ENCODE measurements around the gene ZDHHC14. TPM values are rescaled to one million over a fixed set of nuclear protein-coding genes. Genes with fewer than 3 reads are reported as not detected.
"Not testable (repeated sequence)": the region's sequence is repeated elsewhere in the genome, so short reads cannot be mapped to it uniquely, and the experiment has no call there.

Gene ZDHHC14
- total and polyA plus RNA-seq, 12 donors, result 7.7 to 31.2 (median 15.2) TPM

DNA sequence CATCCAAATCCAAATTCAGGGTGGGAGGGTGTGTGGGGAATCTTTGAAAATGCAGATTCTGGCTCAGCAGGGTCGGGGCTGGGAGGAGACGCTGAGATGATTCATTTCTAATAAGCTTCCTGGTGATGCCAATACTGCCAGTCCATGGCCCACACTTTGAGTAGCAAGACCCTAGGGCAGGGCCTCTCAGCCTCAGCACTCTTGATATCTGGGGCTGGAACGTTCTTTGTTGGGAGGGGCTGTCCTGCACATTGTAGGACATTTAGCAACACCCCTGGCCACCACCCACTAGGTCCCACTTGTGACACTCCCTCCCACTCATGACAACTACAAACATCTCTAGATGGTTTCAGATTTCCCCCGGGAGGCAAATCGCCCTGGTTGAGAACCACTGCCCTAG lies 191.0 kb downstream of the ZDHHC14 start:
- no peak for DNase-seq
- Histone ChIP-seq H3K4me1 (peaks cover 0 to 18% (median 0%) of the 10 kb centered on the region in 9 donors), H3K36me3 (no peaks in the 10 kb centered on the region), H3K27me3 (no peaks in the 10 kb centered on the region), H3K4me3 (no peak overlapping the region), H3K9me3 (peaks cover 0 to 7% (median 0%) of the 10 kb centered on the region in 11 donors), H3K27ac (no peak overlapping the region)
- TF ChIP-seq, protein P1, sequence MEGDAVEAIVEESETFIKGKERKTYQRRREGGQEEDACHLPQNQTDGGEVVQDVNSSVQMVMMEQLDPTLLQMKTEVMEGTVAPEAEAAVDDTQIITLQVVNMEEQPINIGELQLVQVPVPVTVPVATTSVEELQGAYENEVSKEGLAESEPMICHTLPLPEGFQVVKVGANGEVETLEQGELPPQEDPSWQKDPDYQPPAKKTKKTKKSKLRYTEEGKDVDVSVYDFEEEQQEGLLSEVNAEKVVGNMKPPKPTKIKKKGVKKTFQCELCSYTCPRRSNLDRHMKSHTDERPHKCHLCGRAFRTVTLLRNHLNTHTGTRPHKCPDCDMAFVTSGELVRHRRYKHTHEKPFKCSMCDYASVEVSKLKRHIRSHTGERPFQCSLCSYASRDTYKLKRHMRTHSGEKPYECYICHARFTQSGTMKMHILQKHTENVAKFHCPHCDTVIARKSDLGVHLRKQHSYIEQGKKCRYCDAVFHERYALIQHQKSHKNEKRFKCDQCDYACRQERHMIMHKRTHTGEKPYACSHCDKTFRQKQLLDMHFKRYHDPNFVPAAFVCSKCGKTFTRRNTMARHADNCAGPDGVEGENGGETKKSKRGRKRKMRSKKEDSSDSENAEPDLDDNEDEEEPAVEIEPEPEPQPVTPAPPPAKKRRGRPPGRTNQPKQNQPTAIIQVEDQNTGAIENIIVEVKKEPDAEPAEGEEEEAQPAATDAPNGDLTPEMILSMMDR (IDR thresholded peaks at IDR 0.05), result no peak
- 92% methylated on average over 5 of the region's 5 CpGs for WGBS, 2 donors
- intact Hi-C loops (cut with DNase I), result loop anchor here in 1 of 10 donors (10.0 kb wide), 1 partner anchor 257 kb away; no protein-coding TSS in a partner anchor
- ATAC-seq, result no peak

DNA sequence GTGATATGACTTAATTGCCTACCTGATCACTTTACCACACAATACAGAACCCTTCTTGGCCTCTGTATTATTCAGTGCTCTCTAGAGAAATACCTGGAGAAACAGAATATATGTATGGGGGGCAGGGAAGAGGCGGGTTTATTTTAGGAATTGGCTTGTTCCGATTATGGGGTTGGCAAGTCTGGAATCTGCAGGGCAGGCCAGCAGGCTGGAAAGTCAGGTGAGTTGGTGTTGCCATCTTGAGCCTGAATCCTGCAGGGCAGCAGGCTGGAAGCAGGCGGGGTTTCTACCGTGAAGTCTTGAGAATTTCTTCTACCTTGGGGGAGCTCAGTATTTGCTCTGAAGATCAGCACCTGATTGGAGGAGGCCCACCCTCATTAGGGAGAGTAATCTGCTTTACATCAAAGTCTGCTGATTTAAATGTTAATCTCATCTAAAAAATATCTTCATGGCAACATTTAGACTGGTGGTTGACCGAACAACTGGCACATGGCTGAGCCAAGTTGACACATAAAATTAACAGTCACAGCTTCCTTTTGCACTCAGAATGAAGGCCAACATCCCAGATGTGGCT lies 193.9 kb downstream of the ZDHHC14 start:
- ATAC-seq (peak in 7 of 8 donors; percentile 38 to 78 (median 67)), DNase-seq (no peak)
- Histone ChIP-seq H3K27me3 (no peaks in the 10 kb centered on the region), H3K9me3 (peaks cover 0 to 10% (median 0%) of the 10 kb centered on the region in 11 donors), H3K4me3 (no peak overlapping the region), H3K27ac (no peak overlapping the region), H3K36me3 (no peaks in the 10 kb centered on the region), H3K4me1 (peaks cover 0 to 26% (median 7%) of the 10 kb centered on the region in 9 donors)
- WGBS, 2 donors, result 73 to 74% methylated on average over 5 of the region's 5 CpGs
- TF ChIP-seq, protein P1 (IDR thresholded peaks at IDR 0.05), result peak in 4 of 9 donors; percentile 10 to 41 (median 33)
- intact Hi-C loops (cut with DNase I), result loop anchor here in 1 of 10 donors (10.0 kb wide), 1 partner anchor 260 kb away; no protein-coding TSS in a partner anchor

DNA sequence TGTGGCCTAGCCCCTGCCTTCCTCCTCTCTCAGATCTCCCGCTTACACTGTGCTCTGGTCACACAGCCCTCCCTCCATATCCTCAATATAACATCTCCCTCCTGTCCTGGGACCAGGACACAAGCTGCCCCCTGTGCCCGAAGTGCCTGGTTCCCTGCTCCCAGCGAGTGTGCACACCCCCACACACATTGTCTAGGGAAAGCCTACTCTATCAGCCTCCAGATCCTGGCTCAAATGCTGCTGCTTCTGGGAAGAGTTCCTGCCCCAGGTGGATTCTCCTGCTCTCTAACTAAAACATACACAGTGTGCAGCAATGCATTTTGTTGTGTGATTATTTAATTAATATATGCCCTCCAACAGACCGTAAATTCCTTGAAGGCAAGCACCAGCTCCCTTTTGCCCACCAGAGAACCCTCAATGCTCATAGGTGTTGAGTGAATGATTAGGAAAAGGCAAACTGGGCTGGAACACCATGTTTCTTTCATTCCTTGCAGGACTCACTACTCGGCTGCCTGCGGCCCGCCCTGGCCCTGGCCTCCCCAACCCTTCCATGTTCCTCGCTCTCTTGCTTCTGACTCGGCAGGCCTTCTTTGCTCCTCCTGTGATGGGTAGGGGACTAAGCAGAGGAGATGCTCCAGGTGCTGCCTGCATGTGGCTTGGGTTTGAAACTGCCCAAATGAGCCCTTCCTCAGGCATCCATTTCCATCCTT lies 194.6 kb downstream of the ZDHHC14 start:
- intact Hi-C loops (cut with DNase I), result loop anchor here in 1 of 10 donors (10.0 kb wide), 1 partner anchor 261 kb away; no protein-coding TSS in a partner anchor
- DNase-seq (no peak), ATAC-seq (peak in 2 of 8 donors; percentile 16)
- Histone ChIP-seq H3K36me3 (no peaks in the 10 kb centered on the region), H3K27me3 (no peaks in the 10 kb centered on the region), H3K9me3 (peaks cover 0 to 10% (median 0%) of the 10 kb centered on the region in 11 donors), H3K4me1 (peaks cover 0 to 32% (median 10%) of the 10 kb centered on the region in 9 donors), H3K27ac (no peak overlapping the region), H3K4me3 (no peak overlapping the region)
- 83% methylated on average over 9 of the region's 9 CpGs for WGBS, 2 donors
- TF ChIP-seq, protein P1 (IDR thresholded peaks at IDR 0.05), result no peak

DNA sequence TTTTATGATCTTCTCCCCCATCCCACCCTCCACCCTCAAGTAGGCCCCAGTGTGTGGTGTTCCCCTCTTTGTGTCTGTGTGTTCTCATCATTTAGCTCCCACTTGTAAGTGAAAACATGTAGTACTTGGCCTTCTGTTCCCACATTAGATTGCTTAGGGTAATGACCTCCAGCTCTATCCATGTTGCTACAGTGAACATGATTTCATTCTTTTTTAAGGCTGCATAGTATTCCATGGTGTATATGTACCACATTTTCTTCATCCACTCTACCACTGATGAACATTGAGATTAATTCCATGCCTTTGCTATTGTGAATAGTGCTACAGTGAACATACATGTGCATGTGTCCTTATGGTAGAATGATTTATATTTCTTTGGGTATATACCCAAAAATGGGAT lies 196.0 kb downstream of the ZDHHC14 start:
- ATAC-seq, H3K27ac ChIP-seq, DNase-seq, H3K4me3 ChIP-seq, H3K27me3 ChIP-seq, H3K36me3 ChIP-seq: not testable (repeated sequence)
- Histone ChIP-seq H3K9me3 (peaks cover 0 to 10% (median 0%) of the 10 kb centered on the region in 11 donors), H3K4me1 (peaks cover 0 to 30% (median 10%) of the 10 kb centered on the region in 9 donors)
- intact Hi-C loops (cut with DNase I), result loop anchor here in 1 of 10 donors (10.0 kb wide), 1 partner anchor 262 kb away; no protein-coding TSS in a partner anchor

GRCh38 chr6:157578527-157578926 lies 197.5 kb downstream of the ZDHHC14 start:
- H3K4me3 ChIP-seq, DNase-seq, ATAC-seq, H3K36me3 ChIP-seq, H3K27ac ChIP-seq, H3K27me3 ChIP-seq: not testable (repeated sequence)
- WGBS, 2 donors, result 91 to 96% methylated on average over 2 of the region's 2 CpGs
- peaks cover 0 to 11% (median 0%) of the 10 kb centered on the region in 11 donors for H3K9me3 ChIP-seq
- intact Hi-C loops (cut with DNase I), result loop anchor here in 1 of 10 donors (10.0 kb wide), 1 partner anchor 264 kb away; no protein-coding TSS in a partner anchor
- peaks cover 0 to 30% (median 10%) of the 10 kb centered on the region in 9 donors for H3K4me1 ChIP-seq

Data from heart right ventricle (tissue), 16 donors.